NB4 (cell line): ENCODE data around the gene SLC16A1.
"Not testable (repeated sequence)": the region's sequence is repeated elsewhere in the genome, so short reads cannot be mapped to it uniquely, and the experiment has no call there.

Experiments
- DNase-seq: peaks from one replicate; pipeline ENCODE4 v3.0.0; 2010; ENCODE audit warnings: low read depth
- H3K4me3 ChIP-seq: one replicate; pipeline ENCODE4 v1.5.1; 2011; ENCODE audit warnings: mild to moderate bottlenecking, low read depth, low read length, moderate library complexity
- MYC ChIP-seq: IDR thresholded peaks from 2 replicates; pipeline ENCODE4 v1.6.1; 2011; ENCODE audit warnings: low read depth, low read length
- POLR2A ChIP-seq: IDR thresholded peaks from 2 replicates; pipeline ENCODE4 v1.6.1; 2011; ENCODE audit warnings: mild to moderate bottlenecking; ENCODE audit not compliant: insufficient read length; ENCODE audit errors: extremely low read depth
- TF ChIP-seq, protein P1 (sequence below): IDR thresholded peaks from 2 replicates; pipeline ENCODE4 v1.6.1; 2011; ENCODE audit warnings: low read depth, low read length
- TF ChIP-seq, protein P2 (sequence below): IDR thresholded peaks from one replicate; pipeline ENCODE4 v1.5.1; 2012; ENCODE audit warnings: low read depth, low read length

Gene SLC16A1

DNA sequence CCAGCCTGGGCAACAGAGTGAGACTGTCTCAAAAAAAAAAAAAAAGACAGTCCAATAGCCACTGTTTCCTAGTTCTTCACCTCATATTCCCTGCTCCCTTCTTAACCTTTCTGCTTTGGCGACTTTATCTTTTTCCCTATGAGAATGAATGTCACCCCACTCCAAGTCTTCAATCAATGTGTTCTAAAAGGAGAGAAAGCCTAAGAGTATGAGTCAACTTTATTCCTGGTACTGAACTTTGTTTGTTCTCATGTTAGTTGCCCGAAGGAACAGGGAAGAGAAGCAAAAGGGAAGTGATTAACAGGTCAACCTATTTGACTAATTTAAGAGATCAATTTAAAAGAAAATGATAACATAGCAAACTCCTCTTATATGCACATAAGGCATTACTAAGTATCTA, 39.9 kb upstream of the SLC16A1 start:
- TF ChIP-seq, protein P1, sequence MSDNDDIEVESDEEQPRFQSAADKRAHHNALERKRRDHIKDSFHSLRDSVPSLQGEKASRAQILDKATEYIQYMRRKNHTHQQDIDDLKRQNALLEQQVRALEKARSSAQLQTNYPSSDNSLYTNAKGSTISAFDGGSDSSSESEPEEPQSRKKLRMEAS: no peak
- TF ChIP-seq, protein P2, sequence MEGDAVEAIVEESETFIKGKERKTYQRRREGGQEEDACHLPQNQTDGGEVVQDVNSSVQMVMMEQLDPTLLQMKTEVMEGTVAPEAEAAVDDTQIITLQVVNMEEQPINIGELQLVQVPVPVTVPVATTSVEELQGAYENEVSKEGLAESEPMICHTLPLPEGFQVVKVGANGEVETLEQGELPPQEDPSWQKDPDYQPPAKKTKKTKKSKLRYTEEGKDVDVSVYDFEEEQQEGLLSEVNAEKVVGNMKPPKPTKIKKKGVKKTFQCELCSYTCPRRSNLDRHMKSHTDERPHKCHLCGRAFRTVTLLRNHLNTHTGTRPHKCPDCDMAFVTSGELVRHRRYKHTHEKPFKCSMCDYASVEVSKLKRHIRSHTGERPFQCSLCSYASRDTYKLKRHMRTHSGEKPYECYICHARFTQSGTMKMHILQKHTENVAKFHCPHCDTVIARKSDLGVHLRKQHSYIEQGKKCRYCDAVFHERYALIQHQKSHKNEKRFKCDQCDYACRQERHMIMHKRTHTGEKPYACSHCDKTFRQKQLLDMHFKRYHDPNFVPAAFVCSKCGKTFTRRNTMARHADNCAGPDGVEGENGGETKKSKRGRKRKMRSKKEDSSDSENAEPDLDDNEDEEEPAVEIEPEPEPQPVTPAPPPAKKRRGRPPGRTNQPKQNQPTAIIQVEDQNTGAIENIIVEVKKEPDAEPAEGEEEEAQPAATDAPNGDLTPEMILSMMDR: no peak
- TF ChIP-seq MYC: no peak
- no peak for TF ChIP-seq POLR2A
- DNase-seq: no peak
- no peak overlapping the region for H3K4me3 ChIP-seq

DNA sequence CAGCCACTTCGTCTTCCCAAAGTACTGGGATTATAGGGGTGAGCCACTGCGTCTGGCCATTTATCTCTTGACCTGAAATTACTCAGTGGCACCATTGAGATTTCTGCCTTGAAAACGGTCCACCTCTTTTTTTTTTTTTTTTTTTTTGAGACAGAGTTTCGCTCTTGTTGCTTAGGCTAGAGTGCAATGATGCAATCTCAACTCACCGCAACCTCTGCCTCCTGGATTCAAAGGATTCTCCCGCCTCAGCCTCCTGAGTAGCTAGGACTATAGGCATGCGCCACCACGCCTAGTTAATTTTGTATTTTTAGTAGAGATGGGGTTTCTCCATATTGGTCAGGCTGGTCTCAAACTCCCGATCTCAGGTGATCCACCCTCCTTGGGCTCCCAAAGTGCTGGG, 39.0 kb upstream of the SLC16A1 start:
- not testable (repeated sequence) for DNase-seq, H3K4me3 ChIP-seq

DNA sequence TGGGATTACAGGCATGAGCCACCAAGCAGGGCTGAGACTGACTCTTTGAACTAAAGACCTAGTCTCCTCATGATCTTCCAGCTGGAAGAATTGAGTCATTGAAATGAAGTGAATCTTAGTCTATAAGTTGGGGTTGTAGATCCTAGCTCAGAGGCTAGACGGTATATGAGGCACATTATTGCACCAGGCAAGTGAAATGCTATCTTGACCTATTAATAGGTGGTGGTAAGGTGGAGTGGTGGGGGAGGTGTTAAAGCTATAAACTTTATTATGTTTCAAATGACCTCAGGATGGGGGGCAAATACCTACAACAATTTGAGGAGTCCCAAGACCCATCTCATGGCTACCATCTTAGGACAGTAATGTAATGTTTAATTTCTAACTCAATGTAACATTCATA, 36.8 kb upstream of the SLC16A1 start:
- H3K4me3 ChIP-seq: no peak overlapping the region
- no peak for DNase-seq
- TF ChIP-seq, protein P2: no peak
- TF ChIP-seq, protein P1: no peak
- TF ChIP-seq MYC (no peak), POLR2A (no peak)

DNA sequence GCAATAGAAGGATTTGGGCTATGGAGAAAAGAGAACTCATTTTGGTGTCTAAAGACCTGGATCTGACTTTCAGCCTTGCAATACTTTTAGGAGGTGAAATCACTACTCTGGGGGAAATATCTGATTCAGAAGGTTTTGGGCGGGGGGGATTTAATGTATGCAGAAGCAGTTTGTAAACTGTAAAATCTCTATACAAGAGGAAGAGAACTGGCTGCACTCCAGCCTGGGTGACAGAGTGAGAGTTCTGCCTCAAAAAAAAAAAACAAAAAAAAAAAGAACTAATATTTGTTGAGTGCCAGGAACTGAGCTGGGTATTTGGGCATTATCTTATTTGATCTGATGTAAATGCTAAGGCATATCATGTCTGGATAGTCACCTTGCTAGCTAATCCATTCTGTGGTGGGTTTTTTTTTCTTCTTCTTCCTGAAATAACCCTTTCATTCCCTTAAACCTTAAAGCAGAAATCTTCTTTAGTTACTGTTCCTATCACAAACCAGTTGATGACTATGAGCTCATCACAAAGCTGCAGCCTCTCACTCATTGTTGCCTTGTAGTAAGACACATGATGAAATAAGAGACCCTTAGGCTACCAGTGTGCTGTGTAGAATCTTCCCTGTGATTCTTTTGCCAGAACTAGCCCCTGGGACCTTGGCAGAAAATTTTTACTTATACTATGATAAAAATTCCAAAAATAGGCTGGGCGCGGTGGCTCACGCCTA, 35.6 kb upstream of the SLC16A1 start:
- H3K4me3 ChIP-seq: no peak overlapping the region
- TF ChIP-seq MYC (no peak), POLR2A (no peak)
- TF ChIP-seq, protein P1: no peak
- TF ChIP-seq, protein P2: no peak

DNA sequence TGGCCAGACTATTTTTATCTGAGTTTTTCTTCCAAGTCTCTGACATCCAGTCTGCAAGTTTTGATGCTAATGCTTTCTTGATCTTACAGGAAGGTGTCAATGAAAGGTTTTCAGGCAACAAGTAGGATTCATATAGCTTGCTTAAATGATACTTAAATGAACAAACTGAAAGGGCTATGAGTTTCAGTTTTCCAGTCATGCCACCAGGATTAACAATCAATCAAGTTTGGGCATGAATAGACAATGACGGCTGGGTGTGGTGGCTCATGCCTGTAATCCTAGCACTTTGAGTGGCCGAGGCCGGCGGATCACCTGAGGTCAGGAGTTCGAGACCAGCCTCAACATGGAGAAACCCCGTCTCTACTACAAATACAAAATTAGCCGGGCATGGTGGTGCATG, 34.3 kb upstream of the SLC16A1 start:
- DNase-seq: no peak
- TF ChIP-seq POLR2A (no peak), MYC (no peak)
- TF ChIP-seq, protein P2: no peak
- TF ChIP-seq, protein P1: no peak

More for the DNA sequence above, 35.6 kb upstream of the SLC16A1 start:
- no peak for DNase-seq

DNA sequence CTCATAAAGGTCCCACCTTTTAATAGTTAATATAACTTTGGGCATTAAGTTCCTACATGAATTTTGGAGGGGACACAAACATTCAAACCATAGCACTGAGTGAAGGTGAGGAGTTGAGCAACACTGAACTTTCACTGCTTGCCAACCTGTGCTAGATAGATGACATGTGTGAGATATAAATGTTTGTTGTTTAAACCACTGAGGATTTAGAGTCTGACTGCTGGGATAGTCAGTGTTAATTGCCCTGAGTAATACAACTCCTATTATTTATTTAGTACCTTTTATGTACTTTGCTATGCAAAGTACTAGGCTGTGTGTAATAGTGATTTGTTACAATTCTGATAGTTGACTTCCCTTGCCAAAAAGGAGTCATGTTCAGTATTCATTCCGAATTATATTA, 32.4 kb upstream of the SLC16A1 start:
- TF ChIP-seq POLR2A (no peak), MYC (no peak)
- TF ChIP-seq, protein P2: no peak
- TF ChIP-seq, protein P1: no peak
- no peak for DNase-seq
- H3K4me3 ChIP-seq: no peak overlapping the region

More for the DNA sequence above, 34.3 kb upstream of the SLC16A1 start:
- no peak overlapping the region for H3K4me3 ChIP-seq
